ENCODE data around the gene HOXB9.

The HOXB9 gene

GRCh38 chr17:48647963-48648245 lies 21.7 kb upstream of the HOXB9 start:
- TF ChIP-seq CSRNP3 (CRISPR knock-in tag; IDR thresholded peaks at IDR 0.05), result no peak

GRCh38 chr17:48647103-48647962 lies 21.2 kb upstream of the HOXB9 start:
- ATAC-seq, result peak; percentile 57
- TF ChIP-seq GLIS3 (CRISPR knock-in tag; IDR thresholded peaks at IDR 0.05) (no peak), ISL1 (CRISPR knock-in tag; IDR thresholded peaks at IDR 0.05) (no peak), ESRRG (CRISPR knock-in tag; IDR thresholded peaks at IDR 0.05) (no peak), OSR1 (CRISPR knock-in tag; IDR thresholded peaks at IDR 0.05) (no peak), CREB5 (CRISPR knock-in tag; IDR thresholded peaks at IDR 0.05; ENCODE audit: low read depth) (no peak), SNAI2 (CRISPR knock-in tag; IDR thresholded peaks at IDR 0.05) (no peak), TOX (CRISPR knock-in tag; IDR thresholded peaks at IDR 0.05; ENCODE audit: borderline replicate concordance) (no peak), ZFP3 (CRISPR knock-in tag; IDR thresholded peaks at IDR 0.05) (no peak), PPARA (CRISPR knock-in tag; IDR thresholded peaks at IDR 0.05; ENCODE audit: borderline replicate concordance) (no peak), BACH2 (CRISPR knock-in tag; IDR thresholded peaks at IDR 0.05; ENCODE audit: borderline replicate concordance) (no peak), ARNTL (CRISPR knock-in tag; IDR thresholded peaks at IDR 0.05; ENCODE audit: borderline replicate concordance, low read depth) (no peak)

More at GRCh38 chr17:48647963-48648245, 21.7 kb upstream of the HOXB9 start:
- ATAC-seq, result no peak

- peak; percentile 10; the same call in 2 of the 3 replicates for ATAC-seq
- no peak for TF ChIP-seq SNAI2 (CRISPR knock-in tag; IDR thresholded peaks at IDR 0.05)
- TF ChIP-seq ZNF8 (CRISPR knock-in tag; IDR thresholded peaks at IDR 0.05), result no peak
- TF ChIP-seq ARNTL (CRISPR knock-in tag; IDR thresholded peaks at IDR 0.05; ENCODE audit: borderline replicate concordance, low read depth), result no peak
- no peak for TF ChIP-seq BACH2 (CRISPR knock-in tag; IDR thresholded peaks at IDR 0.05; ENCODE audit: borderline replicate concordance)
- TF ChIP-seq ZC3H10 (CRISPR knock-in tag; IDR thresholded peaks at IDR 0.05), result no peak
- no peak for TF ChIP-seq ESRRG (CRISPR knock-in tag; IDR thresholded peaks at IDR 0.05)
- TF ChIP-seq CREB5 (CRISPR knock-in tag; IDR thresholded peaks at IDR 0.05; ENCODE audit: low read depth), result no peak
- TF ChIP-seq ZFP30 (CRISPR knock-in tag; IDR thresholded peaks at IDR 0.05), result no peak
- TF ChIP-seq RARB (CRISPR knock-in tag; IDR thresholded peaks at IDR 0.05), result no peak
- TF ChIP-seq GLIS3 (CRISPR knock-in tag; IDR thresholded peaks at IDR 0.05), result no peak
- no peak for TF ChIP-seq CSDC2 (CRISPR knock-in tag; IDR thresholded peaks at IDR 0.05)
- TF ChIP-seq, protein P1, sequence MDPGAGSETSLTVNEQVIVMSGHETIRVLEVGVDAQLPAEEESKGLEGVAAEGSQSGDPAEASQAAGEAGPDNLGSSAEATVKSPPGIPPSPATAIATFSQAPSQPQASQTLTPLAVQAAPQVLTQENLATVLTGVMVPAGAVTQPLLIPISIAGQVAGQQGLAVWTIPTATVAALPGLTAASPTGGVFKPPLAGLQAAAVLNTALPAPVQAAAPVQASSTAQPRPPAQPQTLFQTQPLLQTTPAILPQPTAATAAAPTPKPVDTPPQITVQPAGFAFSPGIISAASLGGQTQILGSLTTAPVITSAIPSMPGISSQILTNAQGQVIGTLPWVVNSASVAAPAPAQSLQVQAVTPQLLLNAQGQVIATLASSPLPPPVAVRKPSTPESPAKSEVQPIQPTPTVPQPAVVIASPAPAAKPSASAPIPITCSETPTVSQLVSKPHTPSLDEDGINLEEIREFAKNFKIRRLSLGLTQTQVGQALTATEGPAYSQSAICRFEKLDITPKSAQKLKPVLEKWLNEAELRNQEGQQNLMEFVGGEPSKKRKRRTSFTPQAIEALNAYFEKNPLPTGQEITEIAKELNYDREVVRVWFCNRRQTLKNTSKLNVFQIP (CRISPR knock-in tag; IDR thresholded peaks at IDR 0.05; ENCODE audit: borderline replicate concordance, low read depth), result no peak
- no peak for TF ChIP-seq TOX (CRISPR knock-in tag; IDR thresholded peaks at IDR 0.05; ENCODE audit: borderline replicate concordance)
- no peak for TF ChIP-seq TCF4 (CRISPR knock-in tag; IDR thresholded peaks at IDR 0.05; ENCODE audit: borderline replicate concordance)
- no peak for TF ChIP-seq OSR1 (CRISPR knock-in tag; IDR thresholded peaks at IDR 0.05)
- no peak for TF ChIP-seq ZNF565 (CRISPR knock-in tag; conservative IDR thresholded peaks at IDR 0.05; ENCODE audit: low read depth)
- no peak for TF ChIP-seq ZFP3 (CRISPR knock-in tag; IDR thresholded peaks at IDR 0.05)
Measured at GRCh38 chr17:48646183-48647102, 20.3 kb upstream of the HOXB9 start.

DNA sequence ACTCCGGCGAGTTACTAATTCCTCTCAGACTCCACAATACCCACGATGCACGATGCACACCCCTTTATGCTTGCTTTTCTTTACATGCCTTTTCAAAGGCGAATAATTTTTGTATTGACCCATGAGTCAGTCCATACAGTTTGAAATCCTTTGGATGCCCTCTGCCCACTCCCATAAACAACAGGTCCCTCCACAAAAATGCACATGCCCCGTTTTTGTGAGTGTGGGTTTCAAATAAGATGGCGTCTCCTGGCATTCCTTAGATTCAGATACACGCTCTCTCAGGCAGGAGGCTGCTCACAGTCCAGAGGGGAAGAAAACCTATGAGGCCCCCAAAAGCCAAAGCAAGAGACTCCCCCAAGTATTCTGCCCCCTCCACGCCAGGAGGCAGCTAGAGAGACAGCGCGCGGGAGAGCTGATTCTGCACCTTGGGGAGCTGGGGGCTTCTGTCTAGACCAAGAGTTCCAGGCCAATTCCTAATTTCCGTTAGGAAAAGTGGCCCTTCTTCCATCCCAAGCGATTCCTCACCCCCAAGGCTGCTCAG lies 19.6 kb upstream of the HOXB9 start:
- TF ChIP-seq OSR1 (CRISPR knock-in tag; IDR thresholded peaks at IDR 0.05), result no peak
- no peak for TF ChIP-seq ZFP3 (CRISPR knock-in tag; IDR thresholded peaks at IDR 0.05)
- TF ChIP-seq ESRRG (CRISPR knock-in tag; IDR thresholded peaks at IDR 0.05), result no peak
- no peak for TF ChIP-seq PATZ1 (CRISPR knock-in tag; IDR thresholded peaks at IDR 0.05; ENCODE audit: borderline replicate concordance)
- TF ChIP-seq CSDC2 (CRISPR knock-in tag; IDR thresholded peaks at IDR 0.05), result no peak
- no peak for ATAC-seq

Measured in SK-N-SH treated with all-trans-retinoic acid at 6 μM for 48 hours (cell line).